GM10266 (cell line): ENCODE results near the gene SOX5.

Experiments used
- DNase-seq: peaks from one replicate; pipeline ENCODE4 v3.0.0; 2012; ENCODE audit errors: extremely low spot score
- CTCF ChIP-seq: IDR thresholded peaks from 2 replicates; pipeline ENCODE4 v1.5.1; 2012; ENCODE audit warnings: mild to moderate bottlenecking, low read depth; ENCODE audit not compliant: control insufficient read depth, insufficient read depth; ENCODE audit errors: missing control alignments

SOX5 gene

GRCh38 chr12:23911574-23911973 lies 37.9 kb downstream of the SOX5 start:
- TF ChIP-seq CTCF = no peak
- no peak for DNase-seq

DNA sequence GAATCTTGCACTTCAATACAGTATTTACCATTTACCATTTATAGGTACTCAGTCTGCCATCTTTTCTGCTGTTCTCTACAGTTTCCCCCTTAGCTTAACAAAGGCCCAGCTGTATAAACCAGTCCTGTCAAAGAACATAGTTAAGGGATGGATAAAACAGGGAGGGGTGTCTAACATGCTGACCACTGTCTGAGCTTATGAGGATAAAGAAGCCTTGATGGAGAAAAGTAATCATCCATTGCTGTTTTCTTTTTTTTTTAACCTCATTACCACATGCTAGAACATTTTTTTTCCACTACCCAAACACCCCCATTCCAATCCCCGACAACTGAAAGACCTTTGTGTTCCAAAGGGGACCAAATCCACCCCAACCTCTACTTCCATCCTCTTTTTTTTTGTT lies 39.9 kb downstream of the SOX5 start:
- no peak for DNase-seq
- TF ChIP-seq CTCF = no peak

DNA sequence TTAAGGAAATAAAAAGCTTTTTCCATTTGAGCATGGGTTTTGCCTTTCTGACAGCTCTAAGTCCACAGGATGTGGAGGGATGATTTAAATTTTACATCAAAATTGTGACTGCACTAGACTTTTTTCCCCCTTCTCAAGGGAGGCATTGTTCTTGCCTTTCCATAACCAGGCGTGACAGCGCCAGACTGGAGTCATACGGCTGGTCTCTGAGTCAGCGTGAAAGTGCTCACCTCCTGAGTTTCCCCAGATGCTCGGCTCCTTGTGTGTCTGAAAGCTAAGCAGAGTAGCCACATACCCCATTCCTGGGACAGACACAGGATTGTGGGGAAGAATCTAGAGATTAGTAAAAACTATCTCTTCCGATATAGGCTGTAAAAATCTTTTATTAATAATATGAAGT lies 43.1 kb downstream of the SOX5 start:
- no peak for DNase-seq
- TF ChIP-seq CTCF = no peak

DNA sequence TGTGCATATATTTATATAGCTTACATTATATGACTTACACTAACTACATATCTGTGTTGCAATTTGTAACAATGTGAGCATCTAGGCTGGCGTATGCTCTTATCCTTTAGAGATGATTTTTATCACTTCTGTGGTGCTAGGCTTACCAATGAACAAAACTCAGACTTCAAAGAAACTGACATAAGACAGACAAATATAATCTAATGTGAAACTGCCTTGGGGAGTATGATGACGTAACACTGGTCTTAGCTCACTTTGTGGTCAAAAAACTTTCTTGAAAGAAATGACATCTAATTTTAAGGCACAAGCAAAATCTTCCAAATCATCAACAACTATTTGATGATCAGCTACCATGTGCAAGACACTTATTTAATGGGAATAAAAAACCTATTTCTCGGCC lies 50.0 kb downstream of the SOX5 start:
- DNase-seq = no peak
- TF ChIP-seq CTCF = no peak

DNA sequence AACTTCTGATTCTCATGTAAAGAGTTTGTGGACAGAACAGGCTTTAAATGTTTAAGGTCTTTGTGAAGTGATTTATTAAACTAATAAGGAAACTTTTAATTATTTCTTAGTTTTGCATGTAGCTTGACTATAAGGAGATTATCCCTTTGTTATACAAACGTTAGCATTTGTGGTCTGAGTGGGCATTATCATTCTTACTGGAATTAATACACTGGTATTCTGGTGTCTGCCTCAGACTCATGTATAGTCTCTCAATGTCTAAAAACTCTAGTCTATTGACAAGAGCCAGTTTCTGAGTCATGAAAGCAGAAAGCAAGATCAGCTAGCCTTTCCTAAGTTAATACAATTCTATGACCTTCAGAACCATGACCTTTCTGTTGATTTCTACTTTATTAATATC lies 51.3 kb downstream of the SOX5 start:
- no peak for TF ChIP-seq CTCF
- DNase-seq = no peak

DNA sequence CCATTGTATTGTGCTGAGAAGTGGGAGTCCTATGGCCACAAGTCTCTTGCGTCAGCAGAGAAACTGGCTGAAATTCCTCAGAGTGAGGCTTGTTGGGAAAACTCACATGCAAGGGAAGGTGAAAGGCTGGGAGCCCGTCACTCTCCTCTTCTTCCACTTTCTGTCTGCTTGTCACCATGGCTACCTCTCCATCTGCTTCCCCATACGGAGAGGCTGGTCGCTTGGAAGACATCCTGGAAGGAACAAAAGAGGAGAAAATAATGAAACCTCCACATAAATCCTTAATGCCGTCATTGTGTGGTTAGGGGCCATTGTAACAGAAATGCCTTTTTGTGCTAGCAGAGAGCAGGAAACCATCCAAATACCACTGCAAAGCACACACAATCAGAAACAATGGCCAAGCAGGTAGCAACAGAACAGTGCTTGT lies 53.7 kb downstream of the SOX5 start:
- DNase-seq = no peak
- TF ChIP-seq CTCF = no peak

GRCh38 chr12:23893611-23894010 lies 55.9 kb downstream of the SOX5 start:
- no peak for TF ChIP-seq CTCF
- no peak for DNase-seq
